ENCODE measurements around the gene ZNRF1. TPM values are rescaled to one million over a fixed set of nuclear protein-coding genes. Genes with fewer than 3 reads are reported as not detected.

The ZNRF1 gene
- total and polyA plus RNA-seq, 8 donors = 8.8 to 40.1 (median 14.0) TPM

DNA sequence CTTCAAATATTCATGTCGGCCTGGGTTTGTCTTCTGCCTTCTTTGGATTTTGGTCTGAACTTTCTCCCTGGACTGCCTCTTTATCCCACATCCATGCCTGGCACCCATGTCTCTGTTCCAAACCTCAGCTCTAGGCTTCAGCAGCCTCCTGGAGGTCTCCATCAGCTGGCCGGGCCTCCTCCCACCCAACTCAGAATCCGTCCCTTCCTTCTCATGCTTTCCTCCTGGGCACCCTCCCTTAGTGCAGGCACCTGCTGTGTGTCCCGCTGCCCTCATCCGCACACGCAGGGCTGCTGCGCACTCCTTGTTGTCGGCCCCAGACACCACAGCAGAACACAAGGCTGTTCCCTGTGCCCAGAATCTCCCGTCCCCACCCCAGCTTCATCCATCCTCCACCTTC, 103.8 kb downstream of the ZNRF1 start:
- DNase-seq = no peak
- Histone ChIP-seq H3K4me1 (peaks cover 54 to 63% (median 59%) of the 10 kb centered on the region in 4 donors), H3K36me3 (peaks cover 0 to 11% (median 3%) of the 10 kb centered on the region in 4 donors), H3K27ac (no peak overlapping the region), H3K4me3 (no peak overlapping the region), H3K9me3 (no peaks in the 10 kb centered on the region), H3K27me3 (no peaks in the 10 kb centered on the region)
- no peak for TF ChIP-seq EP300 (IDR thresholded peaks at IDR 0.05)
- TF ChIP-seq, protein P1, sequence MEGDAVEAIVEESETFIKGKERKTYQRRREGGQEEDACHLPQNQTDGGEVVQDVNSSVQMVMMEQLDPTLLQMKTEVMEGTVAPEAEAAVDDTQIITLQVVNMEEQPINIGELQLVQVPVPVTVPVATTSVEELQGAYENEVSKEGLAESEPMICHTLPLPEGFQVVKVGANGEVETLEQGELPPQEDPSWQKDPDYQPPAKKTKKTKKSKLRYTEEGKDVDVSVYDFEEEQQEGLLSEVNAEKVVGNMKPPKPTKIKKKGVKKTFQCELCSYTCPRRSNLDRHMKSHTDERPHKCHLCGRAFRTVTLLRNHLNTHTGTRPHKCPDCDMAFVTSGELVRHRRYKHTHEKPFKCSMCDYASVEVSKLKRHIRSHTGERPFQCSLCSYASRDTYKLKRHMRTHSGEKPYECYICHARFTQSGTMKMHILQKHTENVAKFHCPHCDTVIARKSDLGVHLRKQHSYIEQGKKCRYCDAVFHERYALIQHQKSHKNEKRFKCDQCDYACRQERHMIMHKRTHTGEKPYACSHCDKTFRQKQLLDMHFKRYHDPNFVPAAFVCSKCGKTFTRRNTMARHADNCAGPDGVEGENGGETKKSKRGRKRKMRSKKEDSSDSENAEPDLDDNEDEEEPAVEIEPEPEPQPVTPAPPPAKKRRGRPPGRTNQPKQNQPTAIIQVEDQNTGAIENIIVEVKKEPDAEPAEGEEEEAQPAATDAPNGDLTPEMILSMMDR (IDR thresholded peaks at IDR 0.05) = no peak
- TF ChIP-seq POLR2AphosphoS5 (IDR thresholded peaks at IDR 0.05) = no peak
- no peak for TF ChIP-seq POLR2A (IDR thresholded peaks at IDR 0.05)
- WGBS, 5 donors = 95 to 99% (median 97%) methylated on average over 9 of the region's 9 CpGs
- intact Hi-C loops (cut with DNase I; ENCODE audit: low total_unique reads) = no loop called here

DNA sequence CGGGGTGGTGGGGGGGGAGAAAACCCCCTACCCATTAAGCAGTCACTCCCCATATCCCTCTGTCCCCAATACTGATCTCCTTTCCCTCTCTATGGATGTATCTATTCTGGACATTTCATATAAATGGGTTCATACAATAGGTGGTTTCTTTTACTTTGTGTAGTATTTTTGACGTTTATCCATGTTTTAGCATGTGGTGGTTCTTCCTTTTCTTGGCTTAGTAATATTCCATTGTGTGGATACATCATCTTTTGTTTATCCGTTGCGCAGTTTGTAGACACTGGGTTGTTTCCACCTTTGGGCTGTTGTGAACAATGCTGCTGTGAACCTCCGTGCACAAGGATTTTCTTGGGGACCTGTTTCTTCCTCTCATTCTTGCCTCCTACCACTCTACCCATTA, 105.2 kb downstream of the ZNRF1 start:
- H3K9me3 ChIP-seq = no peaks in the 10 kb centered on the region
- H3K36me3 ChIP-seq = peaks cover 0 to 11% (median 3%) of the 10 kb centered on the region in 4 donors
- no peak overlapping the region for H3K27ac ChIP-seq
- no peak for DNase-seq
- TF ChIP-seq POLR2A (IDR thresholded peaks at IDR 0.05) (no peak), EP300 (IDR thresholded peaks at IDR 0.05) (no peak), POLR2AphosphoS5 (IDR thresholded peaks at IDR 0.05) (no peak)
- TF ChIP-seq, protein P1 (IDR thresholded peaks at IDR 0.05) = no peak
- peaks cover 48 to 63% (median 59%) of the 10 kb centered on the region in 4 donors for H3K4me1 ChIP-seq
- 94 to 100% (median 96%) methylated on average over 5 of the region's 5 CpGs for WGBS, 5 donors
- no peak overlapping the region for H3K4me3 ChIP-seq
- H3K27me3 ChIP-seq = no peaks in the 10 kb centered on the region
- intact Hi-C loops (cut with DNase I; ENCODE audit: low total_unique reads) = no loop called here

DNA sequence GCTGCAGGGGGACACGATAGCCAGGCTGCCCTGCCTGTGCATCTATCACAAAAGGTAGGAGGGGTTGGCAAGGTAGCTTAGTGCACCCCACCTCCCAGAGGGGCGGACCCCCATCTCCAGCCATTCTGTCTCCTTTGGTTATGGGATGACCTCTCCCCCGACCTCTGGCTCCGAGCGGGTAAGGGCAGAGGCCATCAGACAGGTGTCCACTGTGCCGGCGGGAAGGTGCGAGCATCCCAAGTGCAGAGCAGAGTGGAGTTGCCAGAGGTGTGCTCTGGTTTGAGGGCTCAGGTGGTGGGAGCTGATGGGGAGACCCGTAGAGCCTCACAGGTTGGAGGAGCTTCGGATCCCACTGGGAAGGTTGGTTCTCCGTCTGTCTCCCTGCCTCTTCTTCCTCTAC, 106.0 kb downstream of the ZNRF1 start:
- Histone ChIP-seq H3K9me3 (no peaks in the 10 kb centered on the region), H3K4me3 (no peak overlapping the region), H3K27me3 (no peaks in the 10 kb centered on the region), H3K27ac (peak overlapping the region in 4 of 5 donors; percentile 61 to 86 (median 79)), H3K36me3 (peaks cover 0 to 11% (median 3%) of the 10 kb centered on the region in 4 donors), H3K4me1 (peaks cover 48 to 63% (median 60%) of the 10 kb centered on the region in 4 donors)
- 83 to 98% (median 94%) methylated on average over 1 to 11 of the region's 11 CpGs for WGBS, 5 donors
- intact Hi-C loops (cut with DNase I; ENCODE audit: low total_unique reads) = no loop called here
- TF ChIP-seq EP300 (IDR thresholded peaks at IDR 0.05) (no peak), POLR2AphosphoS5 (IDR thresholded peaks at IDR 0.05) (no peak)
- DNase-seq = no peak

DNA sequence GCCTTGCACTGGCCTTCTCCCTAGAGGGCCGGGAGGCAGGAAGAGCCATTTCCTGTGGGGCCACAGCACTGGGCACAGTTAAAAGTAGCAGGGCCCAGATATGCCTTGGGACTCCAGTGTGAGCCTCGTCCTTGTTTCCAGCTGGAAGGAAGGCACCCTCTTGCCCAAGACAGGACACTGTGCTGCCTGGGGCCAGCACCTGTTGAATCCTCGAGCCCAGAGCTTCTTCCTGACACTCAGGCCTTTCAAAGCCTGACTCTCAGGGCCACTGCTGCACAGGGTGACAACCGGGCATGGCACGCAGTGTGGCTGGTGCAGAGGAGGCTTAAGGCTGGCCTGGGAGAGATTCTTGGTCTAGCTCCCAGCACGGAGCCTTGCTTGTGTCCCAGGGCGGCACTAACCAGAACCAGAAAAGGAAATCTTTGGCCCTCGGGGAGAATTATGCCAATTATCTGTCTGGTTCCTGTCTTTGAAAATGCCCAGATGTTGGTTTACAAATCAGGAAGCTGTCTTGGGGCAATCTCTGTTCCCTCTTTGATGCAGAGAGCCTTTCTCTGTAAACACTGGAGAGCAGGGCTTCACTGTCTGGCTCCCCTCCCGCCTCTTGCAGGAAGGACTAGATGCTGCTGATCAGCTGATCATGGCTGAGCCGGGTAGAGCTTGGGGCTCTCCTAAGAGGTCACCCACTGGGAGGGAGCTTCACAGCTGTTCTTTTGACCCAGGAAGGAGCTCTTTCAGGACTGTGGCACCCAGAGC, 106.7 kb downstream of the ZNRF1 start:
- intact Hi-C loops (cut with DNase I; ENCODE audit: low total_unique reads) = no loop called here
- H3K9me3 ChIP-seq = no peaks in the 10 kb centered on the region
- DNase-seq = peak in 1 of 2 donors; percentile 75
- WGBS, 5 donors = 31 to 65% (median 58%) methylated on average over 8 to 10 of the region's 10 CpGs
- no peak overlapping the region for H3K4me3 ChIP-seq
- peaks cover 50 to 63% (median 60%) of the 10 kb centered on the region in 4 donors for H3K4me1 ChIP-seq
- H3K36me3 ChIP-seq = peaks cover 0 to 11% (median 3%) of the 10 kb centered on the region in 4 donors
- H3K27ac ChIP-seq = peak overlapping the region in 4 of 5 donors; percentile 61 to 86 (median 79)
- TF ChIP-seq POLR2AphosphoS5 (IDR thresholded peaks at IDR 0.05) = peak; percentile 32 to 73 (median 68)
- TF ChIP-seq, protein P1 (IDR thresholded peaks at IDR 0.05) = no peak
- H3K27me3 ChIP-seq = no peaks in the 10 kb centered on the region

Measured in stomach (tissue), 9 donors.